GM19043 (cell line): Measurements from ENCODE around the gene PDE6B.
"Not testable (repeated sequence)": the region's sequence is repeated elsewhere in the genome, so short reads cannot be mapped to it uniquely, and the experiment has no call there.

Experiments used
- ATAC-seq: cut with Tn5 transposase; IDR thresholded peaks from one replicate; pipeline ENCODE4 v1.9.1; 2021; ENCODE audit warnings: low read depth; ENCODE audit not compliant: unreplicated experiment

PDE6B gene

GRCh38 chr4:624705-625590 lies at the start of gene PDE6B:
Gene PDE6B (plus strand): TSS chr4:625573. CDS start chr4:625627, 54 bp downstream.
- no peak for ATAC-seq

GRCh38 chr4:576245-576821 lies 49.0 kb upstream of the PDE6B start, which contains the start of gene TMEM271:
Gene TMEM271 (minus strand): TSS chr4:576295. CDS start chr4:576062, 233 bp downstream.
- no peak for ATAC-seq

- no peak for ATAC-seq
Measured at GRCh38 chr4:576991-577498, 48.3 kb upstream of the PDE6B start.

GRCh38 chr4:577499-578450 lies 47.6 kb upstream of the PDE6B start:
- no peak for ATAC-seq

- no peak for ATAC-seq
Measured at GRCh38 chr4:578451-579443, 46.6 kb upstream of the PDE6B start.

GRCh38 chr4:579543-580175 lies 45.7 kb upstream of the PDE6B start:
- ATAC-seq, result no peak

GRCh38 chr4:581181-581580 lies 44.2 kb upstream of the PDE6B start:
- no peak for ATAC-seq

GRCh38 chr4:581753-582361 lies 43.5 kb upstream of the PDE6B start:
- ATAC-seq, result no peak

GRCh38 chr4:583820-584219 lies 41.6 kb upstream of the PDE6B start:
- no peak for ATAC-seq

GRCh38 chr4:587671-588350 lies 37.6 kb upstream of the PDE6B start:
- no peak for ATAC-seq

- no peak for ATAC-seq
Measured at GRCh38 chr4:588351-588849, 37.0 kb upstream of the PDE6B start.

GRCh38 chr4:589219-589963 lies 36.0 kb upstream of the PDE6B start:
- no peak for ATAC-seq

- ATAC-seq, result no peak
Measured at GRCh38 chr4:590313-590841, 35.0 kb upstream of the PDE6B start.

GRCh38 chr4:592178-592577 lies 33.2 kb upstream of the PDE6B start:
- not testable (repeated sequence) for ATAC-seq

- no peak for ATAC-seq
Measured at GRCh38 chr4:592825-593520, 32.4 kb upstream of the PDE6B start.

- no peak for ATAC-seq
Measured at GRCh38 chr4:598925-599324, 26.4 kb upstream of the PDE6B start.
